Activated CD4-positive, alpha-beta T cell treated with anti-CD3 and anti-CD28 coated beads for 24 hours (primary cell): ENCODE measurements around the gene PRG2.
"Not testable (repeated sequence)": the region's sequence is repeated elsewhere in the genome, so short reads cannot be mapped to it uniquely, and the experiment has no call there.

Experiments used
- DNase-seq, 2 donors: peaks; one replicate each; pipeline ENCODE4 v3.0.0-alpha.2; 2020; ENCODE audit warnings: low read depth in 2 of 2

The PRG2 gene

GRCh38 chr11:57368106-57368844 is 22.2 kb downstream of the PRG2 start:
- no peak for DNase-seq

GRCh38 chr11:57364851-57365660 is 25.4 kb downstream of the PRG2 start:
- no peak for DNase-seq

- DNase-seq, result no peak
Measured at GRCh38 chr11:57363131-57364080, 27.0 kb downstream of the PRG2 start.

GRCh38 chr11:57361926-57362325 is 28.5 kb downstream of the PRG2 start:
- no peak for DNase-seq

- not testable (repeated sequence) for DNase-seq
Measured at GRCh38 chr11:57361420-57361819, 29.0 kb downstream of the PRG2 start.

- DNase-seq, result no peak
Measured at GRCh38 chr11:57360991-57361390, 29.5 kb downstream of the PRG2 start.

GRCh38 chr11:57359896-57360690 is 30.4 kb downstream of the PRG2 start:
- DNase-seq, result no peak

- no peak for DNase-seq
Measured at GRCh38 chr11:57359396-57359795, 31.1 kb downstream of the PRG2 start.

- DNase-seq, result no peak
Measured at GRCh38 chr11:57358991-57359390, 31.5 kb downstream of the PRG2 start.

- DNase-seq, result no peak
Measured at GRCh38 chr11:57358543-57358961, 31.9 kb downstream of the PRG2 start.

- no peak for DNase-seq
Measured at GRCh38 chr11:57357856-57358255, 32.6 kb downstream of the PRG2 start.

- no peak for DNase-seq
Measured at GRCh38 chr11:57357310-57357709, 33.1 kb downstream of the PRG2 start.

GRCh38 chr11:57356268-57356667 is 34.2 kb downstream of the PRG2 start:
- DNase-seq, result no peak

- no peak for DNase-seq
Measured at GRCh38 chr11:57354699-57355098, 35.8 kb downstream of the PRG2 start.

GRCh38 chr11:57353852-57354251 is 36.6 kb downstream of the PRG2 start:
- DNase-seq, result no peak

- no peak for DNase-seq
Measured at GRCh38 chr11:57353446-57353845, 37.0 kb downstream of the PRG2 start.

- no peak for DNase-seq
Measured at GRCh38 chr11:57353036-57353435, 37.4 kb downstream of the PRG2 start.

GRCh38 chr11:57349491-57350274 is 40.8 kb downstream of the PRG2 start:
- peak; percentile 53 to 59 for DNase-seq

GRCh38 chr11:57348636-57349313 is 41.7 kb downstream of the PRG2 start:
- DNase-seq, result no peak

- no peak for DNase-seq
Measured at GRCh38 chr11:57348052-57348451, 42.4 kb downstream of the PRG2 start.
